Muscle of leg (tissue), 11 donors: ENCODE results near the gene PARD3. TPM values are rescaled to one million over a fixed set of nuclear protein-coding genes. Genes with fewer than 3 reads are reported as not detected.
"Not testable (repeated sequence)": the region's sequence is repeated elsewhere in the genome, so short reads cannot be mapped to it uniquely, and the experiment has no call there.

ENCODE experiments used
- DNase-seq: peaks from one replicate; pipeline ENCODE4 v3.0.0; 2013
- H3K27ac ChIP-seq: one replicate; pipeline ENCODE4 v1.5.1; 2013; ENCODE audit warnings: mild to moderate bottlenecking, low read length, control low read depth
- H3K27me3 ChIP-seq: one replicate; pipeline ENCODE4 v1.6.1; 2013; ENCODE audit warnings: low read length; ENCODE audit not compliant: control insufficient read depth, insufficient read depth
- H3K36me3 ChIP-seq: one replicate; pipeline ENCODE4 v1.6.1; 2013; ENCODE audit warnings: low read length; ENCODE audit not compliant: control insufficient read depth, insufficient read depth
- H3K4me1 ChIP-seq: one replicate; pipeline ENCODE4 v1.6.1; 2013; ENCODE audit warnings: low read length; ENCODE audit not compliant: control insufficient read depth, insufficient read depth
- H3K4me3 ChIP-seq: one replicate; pipeline ENCODE4 v1.5.1; 2013; ENCODE audit warnings: low read length, control low read depth
- H3K9me3 ChIP-seq: replicated peaks from 2 replicates; pipeline ENCODE4 v1.6.1; 2013; ENCODE audit warnings: low read depth, low read length; ENCODE audit not compliant: control insufficient read depth
- WGBS: methylation state at CpG from one replicate; pipeline ENCODE4 v1.1.5; 2013; ENCODE audit warnings: missing lambda C conversion rate; ENCODE audit not compliant: insufficient coverage; 5-methylcytosine and 5-hydroxymethylcytosine counted together
- polyA plus RNA-seq, 8 donors: library from polyadenylated mRNA; unstranded; fragments of 120-200 nt; gene quantifications; one replicate each; pipeline versions ENCODE4 v1.2.1 to v1.2.3, GENCODE V29; 2013; ENCODE audit warnings: inconsistent platforms in 1 of 8, low replicate concordance in 1 of 8; ENCODE audit not compliant: insufficient read length in 8 of 8, insufficient read depth in 1 of 8
- total RNA-seq: library from RNA; stranded (reverse); fragments of 120-200 nt; gene quantifications from one replicate; pipeline ENCODE4 v1.2.4, GENCODE V29; 2013

Gene PARD3
- total and polyA plus RNA-seq, 9 donors, result 32.4 to 59.0 (median 41.9) TPM

DNA sequence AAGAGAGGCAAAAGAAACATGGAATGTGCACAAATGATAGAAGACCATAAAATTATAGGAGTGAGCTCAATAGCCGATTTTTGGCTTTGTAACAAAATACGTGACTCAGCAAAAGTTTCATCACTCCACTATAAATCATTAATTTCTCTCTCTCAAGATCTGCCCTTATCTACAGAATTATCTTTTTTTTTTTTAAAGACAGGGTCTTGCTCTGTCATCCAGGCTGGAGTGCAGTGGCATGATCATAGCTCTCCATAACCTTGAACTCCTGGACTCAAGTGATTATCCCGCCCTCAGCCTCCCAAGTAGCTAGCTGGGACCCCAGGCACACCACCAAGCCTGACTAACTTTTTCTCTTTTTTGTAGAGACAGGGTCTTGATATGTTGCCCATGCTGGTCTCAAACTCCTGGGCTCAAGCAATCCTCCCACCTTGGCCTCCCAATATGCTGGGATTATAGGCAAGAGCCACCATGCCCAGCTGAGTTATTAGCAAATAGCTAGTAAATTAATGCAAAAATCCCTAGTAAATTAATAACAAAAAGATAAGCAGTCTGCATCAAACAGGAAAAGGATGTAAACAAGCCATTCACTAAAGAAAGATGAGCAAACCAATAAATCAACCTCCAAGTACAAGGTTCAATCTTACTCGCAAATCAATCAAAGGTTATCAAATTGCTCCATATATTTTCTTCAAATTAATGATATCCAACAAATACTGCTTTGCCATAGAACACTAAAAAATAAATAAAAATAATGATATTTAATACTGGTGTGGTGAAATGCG is 450.7 kb downstream of the PARD3 start:
- peaks cover 9% of the 10 kb centered on the region for H3K36me3 ChIP-seq
- no peaks in the 10 kb centered on the region for H3K27me3 ChIP-seq
- H3K27ac ChIP-seq, result no peak overlapping the region
- no peaks in the 10 kb centered on the region for H3K9me3 ChIP-seq
- DNase-seq, result no peak
- 100% methylated on average over 2 of the region's 5 CpGs for WGBS
- H3K4me3 ChIP-seq, result no peak overlapping the region
- H3K4me1 ChIP-seq, result no peaks in the 10 kb centered on the region

DNA sequence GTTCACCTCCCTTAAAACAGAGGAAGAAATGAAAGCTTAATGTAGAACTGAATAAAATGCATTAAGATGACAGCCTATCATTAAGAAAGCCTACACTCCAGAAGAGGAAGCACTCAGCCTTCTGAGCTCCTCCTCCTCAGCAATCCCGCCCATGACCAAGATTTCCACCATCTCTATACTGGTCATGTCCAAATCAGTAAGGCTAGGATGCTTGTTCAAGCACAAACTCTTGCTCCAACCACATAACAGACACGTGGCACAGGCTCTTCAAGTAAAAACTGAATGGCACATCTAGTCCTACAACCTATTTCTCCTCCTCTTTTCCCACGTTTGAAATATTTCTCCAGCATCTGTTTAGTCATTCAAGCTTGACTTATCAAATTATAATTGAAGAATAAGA is 454.1 kb downstream of the PARD3 start:
- H3K4me1 ChIP-seq, result no peaks in the 10 kb centered on the region
- H3K36me3 ChIP-seq, result peaks cover 11% of the 10 kb centered on the region
- no peak overlapping the region for H3K27ac ChIP-seq
- H3K27me3 ChIP-seq, result no peaks in the 10 kb centered on the region
- 88% methylated on average over 1 of the region's 3 CpGs for WGBS
- DNase-seq, result no peak
- no peak overlapping the region for H3K4me3 ChIP-seq
- no peaks in the 10 kb centered on the region for H3K9me3 ChIP-seq

DNA sequence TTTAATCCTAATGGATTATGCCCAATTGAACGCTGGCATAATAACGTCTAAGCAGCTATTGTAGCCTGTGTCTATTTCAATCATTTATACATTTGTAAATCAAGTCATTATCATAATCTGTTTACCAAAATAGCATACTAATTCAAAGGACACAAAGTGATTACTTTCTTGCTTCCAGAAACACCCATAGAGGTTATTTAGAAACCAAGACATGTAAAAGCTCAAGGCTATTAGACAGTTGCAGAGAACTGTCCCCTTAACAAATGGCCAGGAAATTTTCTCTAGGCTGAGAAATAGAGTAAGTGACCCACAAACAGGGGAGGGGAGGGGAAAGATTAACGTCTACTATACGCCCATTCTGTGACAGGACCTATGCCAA is 455.7 kb downstream of the PARD3 start:
- no peak for DNase-seq
- Histone ChIP-seq H3K9me3 (no peaks in the 10 kb centered on the region), H3K4me1 (no peaks in the 10 kb centered on the region), H3K36me3 (peaks cover 20% of the 10 kb centered on the region), H3K4me3 (no peak overlapping the region), H3K27me3 (no peaks in the 10 kb centered on the region), H3K27ac (no peak overlapping the region)
- no CpG with 5 or more reads among the region's 4 CpGs for WGBS

DNA sequence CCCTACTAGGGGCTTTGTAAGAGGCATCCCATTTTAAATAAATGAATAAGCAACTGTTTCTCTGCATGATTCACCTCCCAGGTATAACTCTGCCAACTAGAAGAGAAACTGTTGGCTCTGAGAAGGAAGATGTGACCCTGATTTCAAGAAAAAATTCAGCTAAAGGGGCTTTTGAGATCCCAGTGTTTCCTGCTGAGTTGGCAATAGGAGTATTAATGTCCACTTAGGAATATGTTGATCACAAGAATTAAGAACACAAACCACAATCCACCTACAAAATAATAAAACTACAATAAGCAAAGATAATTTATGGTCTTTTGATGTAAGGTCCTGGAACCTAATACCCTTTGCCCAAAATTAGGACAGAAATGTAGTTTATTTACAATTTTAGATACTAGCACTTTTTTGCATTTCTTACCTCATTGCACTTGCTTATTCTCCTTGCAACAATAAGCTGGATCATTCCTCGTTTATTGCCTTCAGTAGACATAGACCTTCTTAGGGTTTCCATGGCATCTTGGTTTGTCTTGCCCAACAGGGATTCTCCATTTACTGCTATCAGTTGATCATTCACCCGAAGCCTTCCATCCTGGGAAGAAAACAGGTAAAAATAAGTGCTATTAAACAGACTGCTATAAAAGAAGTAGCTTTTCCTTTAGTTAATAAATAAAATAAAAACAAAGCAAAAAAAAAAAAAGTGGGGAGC is 456.2 kb downstream of the PARD3 start:
- DNase-seq, result no peak
- H3K4me1 ChIP-seq, result no peaks in the 10 kb centered on the region
- H3K9me3 ChIP-seq, result no peaks in the 10 kb centered on the region
- no peak overlapping the region for H3K27ac ChIP-seq
- no peaks in the 10 kb centered on the region for H3K27me3 ChIP-seq
- H3K36me3 ChIP-seq, result peaks cover 20% of the 10 kb centered on the region
- 100% methylated on average over 1 of the region's 2 CpGs for WGBS
- no peak overlapping the region for H3K4me3 ChIP-seq

DNA sequence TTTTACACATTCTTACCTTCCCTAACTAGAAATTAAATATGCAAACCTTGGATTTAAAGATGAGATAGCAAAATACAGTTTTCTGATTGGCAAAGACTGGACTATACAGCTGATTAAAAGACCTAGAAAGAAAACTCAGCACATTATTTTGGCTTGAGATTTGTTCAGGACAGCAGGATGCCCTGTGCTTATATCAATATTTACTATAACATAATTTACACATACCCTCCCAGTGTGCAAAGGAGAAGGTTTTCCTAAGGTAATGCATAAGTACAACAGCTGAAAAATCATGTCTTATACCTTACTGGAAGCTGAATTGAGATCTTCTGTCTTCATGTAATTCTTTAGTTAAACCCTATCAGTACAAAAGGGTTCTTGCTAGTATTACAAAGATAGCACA is 458.6 kb downstream of the PARD3 start:
- Histone ChIP-seq H3K27ac (no peak overlapping the region), H3K4me1 (no peaks in the 10 kb centered on the region), H3K9me3 (no peaks in the 10 kb centered on the region), H3K4me3 (no peak overlapping the region), H3K27me3 (no peaks in the 10 kb centered on the region), H3K36me3 (peaks cover 17% of the 10 kb centered on the region)
- no peak for DNase-seq

DNA sequence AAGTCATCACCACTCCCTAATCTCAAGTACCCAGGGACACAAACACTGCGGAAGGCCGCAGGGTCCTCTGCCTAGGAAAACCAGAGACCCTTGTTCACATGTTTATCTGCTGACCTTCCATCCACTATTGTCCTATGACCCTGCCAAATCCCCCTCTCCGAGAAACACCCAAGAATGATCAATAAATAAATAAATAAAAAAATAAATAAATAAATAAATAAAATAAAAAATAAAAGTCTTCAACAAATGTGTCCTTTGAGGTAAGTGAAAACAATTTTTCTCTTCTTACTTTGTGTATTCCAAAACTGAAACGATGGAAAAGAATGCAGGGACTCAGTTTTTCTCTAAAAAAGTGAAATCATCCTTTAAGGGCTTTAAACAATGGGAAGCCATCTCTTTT is 461.6 kb downstream of the PARD3 start:
- not testable (repeated sequence) for DNase-seq, H3K27me3 ChIP-seq, H3K4me3 ChIP-seq, H3K27ac ChIP-seq, H3K4me1 ChIP-seq, H3K9me3 ChIP-seq
- WGBS, result no CpG with 5 or more reads among the region's 4 CpGs
- peaks cover 18% of the 10 kb centered on the region for H3K36me3 ChIP-seq

DNA sequence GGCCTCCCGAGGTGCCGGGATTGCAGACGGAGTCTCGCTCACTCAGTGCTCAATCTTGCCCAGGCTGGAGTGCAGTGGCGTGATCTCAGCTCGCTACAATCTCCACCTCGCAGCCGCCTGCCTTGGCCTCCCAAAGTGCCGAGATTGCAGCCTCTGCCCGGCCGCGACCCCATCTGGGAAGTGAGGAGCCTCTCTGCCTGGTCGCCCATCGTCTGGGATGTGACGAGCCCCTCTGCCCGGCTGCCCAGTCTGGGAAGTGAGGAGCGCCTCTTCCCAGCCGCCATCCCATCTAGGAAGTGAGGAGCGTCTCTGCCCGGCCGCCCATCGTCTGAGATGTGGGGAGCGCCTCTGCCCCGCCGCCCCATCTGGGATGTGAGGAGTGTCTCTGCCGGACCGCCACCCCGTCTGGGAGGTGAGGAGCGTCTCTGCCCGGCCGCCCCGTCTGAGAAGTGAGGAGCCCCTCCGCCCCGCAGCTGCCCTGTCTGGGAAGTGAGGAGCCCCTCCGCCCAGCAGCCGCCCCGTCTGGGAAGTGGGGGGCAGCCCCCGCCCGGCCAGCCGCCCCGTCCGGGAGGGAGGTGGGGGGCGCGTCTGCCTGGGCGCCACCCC is 462.4 kb downstream of the PARD3 start:
- H3K27me3 ChIP-seq, H3K27ac ChIP-seq, DNase-seq, H3K9me3 ChIP-seq, H3K4me3 ChIP-seq, H3K4me1 ChIP-seq: not testable (repeated sequence)
- WGBS, result 97% methylated on average over 32 of the region's 45 CpGs
- peaks cover 16% of the 10 kb centered on the region for H3K36me3 ChIP-seq

DNA sequence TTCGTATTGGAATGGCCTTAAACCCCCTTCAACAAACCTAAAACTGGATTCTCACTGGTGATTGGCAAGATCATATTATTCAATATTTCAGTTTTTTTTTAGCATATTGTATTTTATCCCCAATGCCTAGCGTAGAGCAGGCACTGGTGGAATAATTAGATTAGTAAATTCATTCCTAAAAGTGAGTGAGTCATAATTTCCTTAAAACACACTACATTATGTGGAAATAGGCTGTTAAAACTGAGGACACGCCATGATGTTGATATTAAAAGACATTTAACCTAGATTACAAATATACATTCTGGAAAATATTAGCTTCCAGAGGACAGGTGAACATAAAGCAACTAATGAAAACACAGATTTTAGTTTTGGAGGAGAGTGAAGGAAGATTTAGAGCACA is 463.9 kb downstream of the PARD3 start:
- H3K36me3 ChIP-seq, result peaks cover 16% of the 10 kb centered on the region
- no peaks in the 10 kb centered on the region for H3K27me3 ChIP-seq
- no CpG with 5 or more reads among the region's 3 CpGs for WGBS
- H3K9me3 ChIP-seq, result no peaks in the 10 kb centered on the region
- no peak overlapping the region for H3K27ac ChIP-seq
- no peak overlapping the region for H3K4me3 ChIP-seq
- H3K4me1 ChIP-seq, result no peaks in the 10 kb centered on the region
- DNase-seq, result peak; percentile 34

DNA sequence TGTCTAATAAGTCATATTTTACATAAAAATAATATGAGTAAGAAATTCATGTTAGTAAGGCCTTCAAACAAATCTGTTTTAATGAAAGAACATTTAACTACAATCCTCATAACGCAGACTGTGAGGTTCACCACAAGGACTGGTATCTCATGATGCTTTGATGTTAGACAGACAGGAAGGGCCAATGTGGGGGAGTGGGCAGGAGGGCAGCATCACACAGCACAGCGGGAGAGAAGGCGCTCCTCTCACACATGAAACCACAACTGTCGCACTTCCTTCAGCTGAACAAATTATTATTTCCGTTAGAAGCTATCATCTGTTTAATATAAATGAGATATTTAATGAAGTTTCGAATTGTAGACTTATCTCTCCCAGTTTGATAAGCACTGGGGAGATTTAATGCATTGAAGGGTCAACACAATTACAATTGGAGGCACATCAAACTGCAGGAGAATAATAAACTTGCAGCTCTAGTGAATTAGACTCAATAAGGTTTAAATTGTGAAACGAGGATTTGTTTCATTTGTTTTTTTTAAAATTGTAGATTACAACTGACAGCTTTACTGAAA is 466.1 kb downstream of the PARD3 start:
- Histone ChIP-seq H3K27ac (no peak overlapping the region), H3K4me1 (no peaks in the 10 kb centered on the region), H3K4me3 (no peak overlapping the region), H3K9me3 (no peaks in the 10 kb centered on the region), H3K27me3 (no peaks in the 10 kb centered on the region), H3K36me3 (peaks cover 8% of the 10 kb centered on the region)
- whole genome bisulfite sequencing, result no CpG with 5 or more reads among the region's 7 CpGs
- no peak for DNase-seq

DNA sequence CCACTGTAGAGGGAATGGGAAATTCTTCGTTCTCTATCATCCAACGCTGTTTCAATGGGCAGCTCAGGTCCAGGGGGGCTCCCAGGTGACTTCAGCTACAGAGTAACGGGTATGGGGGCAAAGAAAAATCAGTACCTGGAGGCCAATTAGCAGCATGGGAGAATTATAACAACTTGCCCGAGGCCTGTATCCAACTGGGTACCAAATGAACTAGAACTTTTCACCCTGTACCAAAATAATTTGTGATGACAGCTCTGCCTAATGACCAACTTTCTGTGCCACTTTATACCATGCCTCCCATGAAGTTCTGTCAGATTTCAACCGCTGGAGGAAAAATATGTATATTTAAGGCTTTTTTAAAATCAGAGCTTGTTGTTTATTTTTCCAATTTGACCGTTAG is 467.1 kb downstream of the PARD3 start:
- H3K4me3 ChIP-seq, result no peak overlapping the region
- 100% methylated on average over 2 of the region's 6 CpGs for WGBS
- no peaks in the 10 kb centered on the region for H3K27me3 ChIP-seq
- H3K36me3 ChIP-seq, result peaks cover 8% of the 10 kb centered on the region
- H3K4me1 ChIP-seq, result no peaks in the 10 kb centered on the region
- DNase-seq, result no peak
- no peak overlapping the region for H3K27ac ChIP-seq
- no peaks in the 10 kb centered on the region for H3K9me3 ChIP-seq
